ENCODE data around the gene YBX3. TPM values are rescaled to one million over a fixed set of nuclear protein-coding genes. Genes with fewer than 3 reads are reported as not detected.

Gene YBX3
- total RNA-seq: 199 and 200 TPM in 2 replicates

DNA sequence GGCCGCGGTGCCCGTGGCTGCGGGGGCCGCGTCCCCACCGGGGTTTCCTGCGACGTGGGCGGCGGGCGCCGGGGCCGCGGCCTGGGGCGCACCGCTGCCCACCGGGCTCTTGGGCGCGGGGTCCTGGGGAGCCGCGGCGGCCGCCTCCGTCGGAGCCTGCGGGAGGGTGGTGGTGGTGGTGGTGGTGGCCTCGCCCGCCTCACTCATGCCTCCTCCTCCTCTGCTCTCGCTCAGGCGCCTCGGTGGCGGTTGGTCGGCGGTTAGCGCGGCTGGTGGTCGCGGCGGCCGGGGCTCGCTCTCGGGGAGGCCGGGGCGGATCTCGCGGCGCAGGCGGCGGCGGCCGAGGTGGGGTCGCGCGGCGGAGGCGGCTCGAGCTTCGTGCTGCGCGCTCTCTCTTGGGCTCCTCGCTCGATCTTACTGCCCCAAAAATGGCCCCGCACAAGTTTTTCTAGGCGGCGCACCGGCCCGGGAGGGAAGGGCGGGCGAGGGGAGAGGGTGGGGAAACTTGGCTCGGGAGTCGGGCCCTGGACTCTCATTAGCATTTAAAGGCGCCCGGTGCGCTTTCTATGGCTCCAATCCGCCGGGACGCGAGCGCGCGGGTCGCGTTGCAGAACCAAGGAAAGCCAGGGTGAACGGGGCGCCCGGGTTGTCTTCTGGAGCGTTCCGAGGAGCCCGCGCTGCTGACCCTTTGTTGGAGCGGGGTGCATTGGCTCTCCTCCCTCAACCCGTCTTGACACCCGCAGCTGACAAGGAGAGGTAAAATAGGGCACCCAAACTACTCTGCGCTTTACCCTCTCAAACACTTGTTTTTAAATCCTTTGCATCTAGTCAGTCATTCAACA is at the start of gene YBX3:
YBX3 (minus strand) TSS at position 419 of the 842 bp plus-strand sequence; CDS start at position 207, 212 bp downstream.

DNA sequence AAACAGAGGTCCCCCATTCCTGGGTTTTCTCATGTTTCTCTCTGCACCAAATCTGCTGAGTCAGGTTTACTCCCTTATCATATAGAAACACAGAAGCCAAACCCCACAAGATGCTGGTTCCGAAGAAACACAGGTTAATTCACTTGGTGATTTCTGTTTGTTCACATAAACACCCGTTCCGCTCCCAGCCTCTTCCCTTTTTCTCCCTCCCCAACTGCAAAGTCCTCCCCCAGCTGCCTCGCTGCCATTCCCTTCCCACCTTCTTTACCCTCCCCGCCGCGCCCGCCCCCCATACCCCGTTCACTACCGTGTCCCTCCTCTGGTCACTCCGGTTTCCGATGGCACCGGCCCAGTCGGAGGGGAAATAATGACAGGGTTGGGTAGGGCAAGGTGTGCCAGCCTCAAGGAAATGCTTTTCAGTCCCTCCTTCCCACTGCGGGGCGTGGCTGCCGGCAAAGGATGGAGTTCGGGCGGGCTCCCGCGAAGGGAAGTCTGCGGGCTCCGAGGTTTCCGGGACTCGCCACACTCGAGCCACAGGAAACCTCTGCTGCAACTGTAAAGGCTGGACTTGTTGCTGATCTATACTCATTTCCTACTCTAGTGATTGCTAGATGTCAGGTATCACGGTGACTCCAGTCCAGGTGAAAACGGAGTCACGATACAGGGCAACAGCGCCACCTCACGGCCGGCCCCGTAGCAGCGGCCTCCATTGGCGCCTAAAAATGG is 49.3 kb downstream of the YBX3 start, which contains the start of gene STYK1:
STYK1 (minus strand) TSS at position 394 of the 726 bp plus-strand sequence. CDS start 39,434 bp downstream, outside the sequence.

Other genes with a start within 250 kb of the YBX3 start
- gene EIF2S3B, start 217.4 kb downstream of the YBX3 start, total RNA-seq: 0.30 and 0.50 TPM in 2 replicates
- 21.1 and 26.1 TPM in 2 replicates for gene MAGOHB, start 109.7 kb downstream of the YBX3 start, total RNA-seq
- gene STYK1, start 49.3 kb downstream of the YBX3 start, total RNA-seq: under 0.01 TPM in 1 of 2 replicates, not detected in the other
- not detected in 2 replicates for gene TAS2R7, start 79.3 kb upstream of the YBX3 start, total RNA-seq
- not detected in 2 replicates for gene TAS2R8, start 84.0 kb upstream of the YBX3 start, total RNA-seq
- not detected in 2 replicates for gene TAS2R9, start 86.8 kb upstream of the YBX3 start, total RNA-seq
- gene TAS2R10, start 103.0 kb upstream of the YBX3 start, total RNA-seq: 0.67 TPM in 1 of 2 replicates, not detected in the other
- 0.34 and 1.3 TPM in 2 replicates for gene PRR4, start 126.2 kb upstream of the YBX3 start, total RNA-seq
- gene PRH1, start 160.9 kb upstream of the YBX3 start, total RNA-seq: 8.8 and 9.2 TPM in 2 replicates
- 0.15 and 0.17 TPM in 2 replicates for gene TAS2R13, start 186.2 kb upstream of the YBX3 start, total RNA-seq
- 0.30 TPM in 1 of 2 replicates, not detected in the other for gene PRH2, start 205.9 kb upstream of the YBX3 start, total RNA-seq
- gene TAS2R14, start 215.9 kb upstream of the YBX3 start, total RNA-seq: 0.15 and 1.0 TPM in 2 replicates